GM19239 (cell line): ENCODE measurements around the gene PHACTR4.
"Not testable (repeated sequence)": the region's sequence is repeated elsewhere in the genome, so short reads cannot be mapped to it uniquely, and the experiment has no call there.

ENCODE experiments used
- DNase-seq: peaks from one replicate; pipeline ENCODE4 v3.0.0; 2011; ENCODE audit warnings: low spot score; ENCODE audit not compliant: insufficient read length
- FAIRE-seq: peaks from 2 replicates; lab custom pipeline; 2011; peaks lifted over from hg19 to GRCh38; lab: Jason Lieb, UNC

The PHACTR4 gene

GRCh38 chr1:28426831-28427230 lies 57.3 kb downstream of the PHACTR4 start:
- no peak for FAIRE-seq

GRCh38 chr1:28428012-28428411 lies 58.5 kb downstream of the PHACTR4 start:
- FAIRE-seq (no peak), DNase-seq (peak; percentile 10)

More at GRCh38 chr1:28426831-28427230, 57.3 kb downstream of the PHACTR4 start:
- DNase-seq, result no peak

- DNase-seq (no peak), FAIRE-seq (no peak)
Measured at GRCh38 chr1:28428990-28429520, 59.5 kb downstream of the PHACTR4 start.

- no peak for FAIRE-seq
- no peak for DNase-seq
Measured at GRCh38 chr1:28436211-28436769, 66.8 kb downstream of the PHACTR4 start.

GRCh38 chr1:28437264-28437923 lies 67.9 kb downstream of the PHACTR4 start:
- DNase-seq (no peak), FAIRE-seq (no peak)

- FAIRE-seq (peak; percentile 94), DNase-seq (no peak)
Measured at GRCh38 chr1:28437924-28438699, 68.6 kb downstream of the PHACTR4 start.

- FAIRE-seq (no peak), DNase-seq (no peak)
Measured at GRCh38 chr1:28439320-28439719, 69.8 kb downstream of the PHACTR4 start.

- no peak for FAIRE-seq
- no peak for DNase-seq
Measured at GRCh38 chr1:28441674-28442073, 72.1 kb downstream of the PHACTR4 start.

- no peak for DNase-seq
- FAIRE-seq, result no peak
Measured at GRCh38 chr1:28443550-28443949, 74.0 kb downstream of the PHACTR4 start.

GRCh38 chr1:28447679-28448078 lies 78.1 kb downstream of the PHACTR4 start:
- DNase-seq (no peak), FAIRE-seq (no peak)

DNA sequence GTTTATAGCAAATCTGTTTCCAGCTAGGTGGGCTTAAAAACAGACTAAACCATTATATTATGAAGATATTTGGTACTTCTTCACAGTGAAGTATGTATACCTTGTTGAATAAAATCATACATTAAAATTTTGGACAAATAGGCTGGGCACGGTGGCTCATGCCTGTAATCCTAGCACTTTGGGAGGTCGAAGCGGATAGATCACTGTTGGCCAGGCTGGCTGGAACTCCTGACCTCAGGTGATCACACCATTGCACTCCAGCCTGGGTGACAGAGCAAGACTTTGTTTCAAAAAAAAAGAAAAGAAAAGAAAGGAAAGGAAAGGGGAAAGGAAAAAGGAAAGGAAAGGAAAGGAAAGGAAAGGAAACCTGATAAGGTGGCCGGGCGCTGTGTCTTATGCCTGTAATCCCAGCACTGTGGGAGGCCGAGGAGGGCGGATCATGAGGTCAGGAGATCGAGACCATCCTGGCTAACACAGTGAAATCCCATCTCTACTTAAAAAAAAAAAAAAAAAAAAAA lies 78.6 kb downstream of the PHACTR4 start:
- not testable (repeated sequence) for FAIRE-seq, DNase-seq

DNA sequence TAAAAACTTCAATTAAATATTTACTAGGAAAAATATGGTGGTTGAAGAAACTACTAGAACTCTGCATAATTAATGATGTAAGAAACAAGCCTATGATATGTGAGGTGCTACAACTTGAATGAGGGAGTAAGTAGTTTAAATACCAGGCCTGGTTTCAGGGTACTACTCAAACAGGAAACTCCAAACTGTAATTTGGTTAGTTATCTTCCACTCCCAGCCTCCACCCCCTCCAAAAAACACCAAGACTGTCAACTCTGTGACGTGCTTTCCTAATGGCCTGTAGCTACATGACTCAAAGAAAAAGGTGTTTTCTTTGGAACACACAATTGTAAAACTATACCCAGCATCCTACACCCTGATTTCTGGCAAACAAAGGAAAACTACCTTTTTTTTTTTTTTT lies 80.4 kb downstream of the PHACTR4 start:
- FAIRE-seq (peak; percentile 75), DNase-seq (peak; percentile 22)

DNA sequence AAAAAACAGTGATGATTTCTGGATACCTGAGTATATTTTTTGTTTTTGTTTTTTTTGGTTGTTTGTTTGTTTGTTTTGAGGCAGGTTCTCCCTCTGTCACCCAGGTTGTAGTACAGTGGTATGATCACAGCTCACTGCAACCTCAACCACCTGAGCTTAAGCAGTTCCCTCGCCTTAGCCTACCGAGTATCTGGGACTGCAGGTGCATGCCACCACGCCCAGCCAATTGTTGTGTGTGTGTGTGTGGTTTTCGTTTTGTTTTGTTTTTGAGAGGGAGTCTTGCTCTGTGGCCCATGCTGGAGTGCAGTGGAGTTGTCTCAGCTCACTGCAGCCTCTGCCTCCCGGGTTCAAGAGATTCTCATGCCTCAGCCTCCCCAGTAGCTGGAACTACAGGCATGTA lies 81.0 kb downstream of the PHACTR4 start:
- FAIRE-seq (no peak), DNase-seq (no peak)

GRCh38 chr1:28451011-28451410 lies 81.5 kb downstream of the PHACTR4 start:
- FAIRE-seq, result no peak
- no peak for DNase-seq

DNA sequence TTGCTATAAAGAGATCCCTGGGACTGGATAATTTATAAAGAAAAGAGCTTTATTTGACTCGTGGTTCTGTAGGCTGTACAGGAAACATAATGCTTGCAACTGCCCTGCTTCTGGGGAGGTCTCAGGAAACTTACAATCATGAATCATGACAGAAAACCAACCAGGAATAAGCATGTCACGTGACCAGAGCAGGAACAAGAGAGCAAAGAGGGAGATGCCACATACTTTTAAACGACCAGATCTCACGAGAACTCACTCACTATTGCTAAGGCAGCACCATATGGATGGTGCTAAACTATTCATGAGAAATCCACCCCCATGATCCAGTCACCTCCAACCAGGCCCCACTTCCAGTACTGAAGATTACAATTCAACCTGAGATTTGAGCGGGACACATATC lies 86.5 kb downstream of the PHACTR4 start:
- DNase-seq (no peak), FAIRE-seq (no peak)

DNA sequence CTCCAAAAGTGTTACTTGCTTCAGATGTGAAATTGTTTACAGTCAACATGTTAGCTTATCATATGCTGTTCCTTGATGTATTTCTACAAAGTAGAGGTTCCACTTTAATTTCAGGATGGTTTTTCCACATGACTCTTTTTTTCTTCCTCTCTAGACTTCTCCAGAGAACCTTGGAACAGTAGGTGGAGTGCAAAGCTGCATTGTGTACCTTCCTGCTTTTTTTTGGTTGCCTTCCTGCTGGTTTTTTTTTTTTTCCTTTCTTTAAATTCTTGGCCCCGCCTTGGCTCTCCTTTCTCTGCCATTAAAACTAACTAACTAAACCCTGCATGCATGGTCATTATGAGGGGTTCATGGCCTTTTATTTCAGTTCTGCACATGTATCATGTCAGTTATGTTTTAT lies 88.1 kb downstream of the PHACTR4 start:
- FAIRE-seq, result no peak

GRCh38 chr1:28458237-28459228 lies 89.0 kb downstream of the PHACTR4 start:
- FAIRE-seq, result no peak
- DNase-seq, result no peak

More for the DNA sequence above, 88.1 kb downstream of the PHACTR4 start:
- no peak for DNase-seq

GRCh38 chr1:28466226-28466778 lies 96.8 kb downstream of the PHACTR4 start:
- no peak for DNase-seq
- no peak for FAIRE-seq

- DNase-seq (no peak), FAIRE-seq (no peak)
Measured at GRCh38 chr1:28470146-28470545, 100.6 kb downstream of the PHACTR4 start.
